WTC11 (cell line): ENCODE data around the gene KRTAP10-10. TPM values are rescaled to one million over a fixed set of nuclear protein-coding genes. Genes with fewer than 3 reads are reported as not detected.
"Not testable (repeated sequence)": the region's sequence is repeated elsewhere in the genome, so short reads cannot be mapped to it uniquely, and the experiment has no call there.

Experiments
- ATAC-seq: fragments of 200-7000 bp; cut with Tn5 transposase; 2 replicates; pipeline ENCODE4 v1.10.0; 2021; ENCODE audit warnings: mild to moderate bottlenecking, moderate library complexity
- CTCF ChIA-PET: fragments of 300-600 bp; sonication (Branson Sonifier 250); formaldehyde crosslinking; loops from one replicate; lab custom pipeline; 2021; ENCODE audit warnings: antibody characterized with exemption; lab: Charles Lee
- POLR2A ChIA-PET: fragments of 350-600 bp; sonication (Branson Sonifier 250); formaldehyde crosslinking; loops from one replicate; lab custom pipeline; 2021; ENCODE audit warnings: antibody characterized with exemption; lab: Charles Lee
- DNase-seq: peaks from one replicate; pipeline ENCODE4 v3.0.0; 2021; ENCODE audit warnings: low spot score
- H3K27ac Mint-ChIP-seq: 2 replicates; pipeline ENCODE4 v1.8.0; 2021; ENCODE audit warnings: mixed read lengths
- H3K27me3 Mint-ChIP-seq: 2 replicates; pipeline ENCODE4 v1.8.0; 2021; ENCODE audit warnings: low read depth, mild to moderate bottlenecking, moderate library complexity, mixed read lengths
- H3K36me3 Mint-ChIP-seq: 2 replicates; pipeline ENCODE4 v1.8.0; 2021; ENCODE audit warnings: mixed read lengths
- H3K4me1 Mint-ChIP-seq: 2 replicates; pipeline ENCODE4 v1.8.0; 2022; ENCODE audit warnings: mixed read lengths
- H3K4me3 Mint-ChIP-seq: 2 replicates; pipeline ENCODE4 v1.8.0; 2021; ENCODE audit warnings: mild to moderate bottlenecking, moderate library complexity, mixed read lengths
- H3K9me3 Mint-ChIP-seq: 2 replicates; pipeline ENCODE4 v1.8.0; 2021; ENCODE audit warnings: mixed read lengths
- ATF1 ChIP-seq: sonication (generic); formaldehyde crosslinking; IDR thresholded peaks from 2 replicates; pipeline ENCODE4 v1.8.1; 2023; ENCODE audit warnings: mild to moderate bottlenecking, moderate library complexity, missing genetic modification reagents
- CBFB ChIP-seq: sonication (generic); formaldehyde crosslinking; IDR thresholded peaks from 2 replicates; pipeline ENCODE4 v1.8.1; 2022; ENCODE audit warnings: mild to moderate bottlenecking, low read depth, missing genetic modification reagents
- CREB1 ChIP-seq: sonication (generic); formaldehyde crosslinking; IDR thresholded peaks from 2 replicates; pipeline ENCODE4 v1.8.0; 2023; ENCODE audit warnings: mild to moderate bottlenecking, missing genetic modification reagents
- EMX1 ChIP-seq: fragments of 250-450 bp; sonication (Bioruptor Pico); IDR thresholded peaks from 2 replicates; pipeline ENCODE4 v1.8.0; 2021; ENCODE audit warnings: mild to moderate bottlenecking
- FOXJ3 ChIP-seq: sonication (generic); formaldehyde crosslinking; IDR thresholded peaks from 2 replicates; pipeline ENCODE4 v1.9.0; 2021; ENCODE audit warnings: missing genetic modification reagents, mild to moderate bottlenecking, borderline replicate concordance
- GTF2I ChIP-seq: fragments of 250-450 bp; sonication (Bioruptor Pico); conservative IDR thresholded peaks from 2 replicates; pipeline ENCODE4 v1.4.0; 2021; ENCODE audit warnings: mild to moderate bottlenecking
- HMGA2 ChIP-seq: fragments of 250-450 bp; sonication (Bioruptor Pico); IDR thresholded peaks from 2 replicates; pipeline ENCODE4 v1.4.0; 2021; ENCODE audit warnings: mild to moderate bottlenecking, moderate library complexity
- SMAD3 ChIP-seq: sonication (generic); formaldehyde crosslinking; IDR thresholded peaks from 2 replicates; pipeline ENCODE4 v1.8.0; 2022; ENCODE audit warnings: missing genetic modification reagents, mild to moderate bottlenecking, borderline replicate concordance
- SMAD4 ChIP-seq: sonication (generic); formaldehyde crosslinking; IDR thresholded peaks from 2 replicates; pipeline ENCODE4 v1.8.0; 2022; ENCODE audit warnings: mild to moderate bottlenecking, missing genetic modification reagents
- TP53 ChIP-seq: sonication (generic); formaldehyde crosslinking; IDR thresholded peaks from 2 replicates; pipeline ENCODE4 v1.8.1; 2023; ENCODE audit warnings: mild to moderate bottlenecking, missing genetic modification reagents
- ZBTB21 ChIP-seq: sonication (generic); formaldehyde crosslinking; IDR thresholded peaks from 2 replicates; pipeline ENCODE4 v1.8.1; 2023; ENCODE audit warnings: mild to moderate bottlenecking, missing genetic modification reagents, borderline replicate concordance
- ZNF121 ChIP-seq: sonication (generic); formaldehyde crosslinking; IDR thresholded peaks from 2 replicates; pipeline ENCODE4 v1.8.0; 2023; ENCODE audit warnings: missing genetic modification reagents
- total RNA-seq: library from RNA; stranded (reverse); gene quantifications from 3 replicates; pipeline ENCODE4 v1.2.3, GENCODE V29; 2021
- TF ChIP-seq, protein P1 (sequence below): sonication (generic); formaldehyde crosslinking; IDR thresholded peaks from 2 replicates; pipeline ENCODE4 v1.8.1; 2022; ENCODE audit warnings: missing genetic modification reagents, borderline replicate concordance
- TF ChIP-seq, protein P2 (sequence below): sonication (generic); formaldehyde crosslinking; IDR thresholded peaks from 2 replicates; pipeline ENCODE4 v1.8.0; 2022; ENCODE audit warnings: mild to moderate bottlenecking, missing genetic modification reagents
- TF ChIP-seq, protein P3 (sequence below): sonication (generic); formaldehyde crosslinking; IDR thresholded peaks from 2 replicates; pipeline ENCODE4 v1.8.0; 2023; ENCODE audit warnings: missing genetic modification reagents, mild to moderate bottlenecking, borderline replicate concordance
- TF ChIP-seq, protein P4 (sequence below): sonication (generic); formaldehyde crosslinking; IDR thresholded peaks from 2 replicates; pipeline ENCODE4 v1.8.1; 2022; ENCODE audit warnings: low read depth, mild to moderate bottlenecking, moderate library complexity, missing genetic modification reagents, borderline replicate concordance
- TF ChIP-seq, protein P5 (sequence below): sonication (generic); formaldehyde crosslinking; IDR thresholded peaks from 2 replicates; pipeline ENCODE4 v1.8.1; 2023; ENCODE audit warnings: mild to moderate bottlenecking, missing genetic modification reagents, moderate library complexity
- TF ChIP-seq, protein P6 (sequence below): fragments of 200-600 bp; IDR thresholded peaks from 2 replicates; pipeline ENCODE4 v1.8.0; 2022; ENCODE audit warnings: antibody characterized with exemption
- TF ChIP-seq, protein P7 (sequence below): sonication (generic); formaldehyde crosslinking; IDR thresholded peaks from 2 replicates; pipeline ENCODE4 v1.8.1; 2023; ENCODE audit warnings: mild to moderate bottlenecking, missing genetic modification reagents
- TF ChIP-seq, protein P8 (sequence below): sonication (generic); formaldehyde crosslinking; conservative IDR thresholded peaks from 2 replicates; pipeline ENCODE4 v1.8.1; 2022; ENCODE audit warnings: mild to moderate bottlenecking, missing genetic modification reagents

The KRTAP10-10 gene
- total RNA-seq, 1 experiment from 2014 or later = not detected

DNA sequence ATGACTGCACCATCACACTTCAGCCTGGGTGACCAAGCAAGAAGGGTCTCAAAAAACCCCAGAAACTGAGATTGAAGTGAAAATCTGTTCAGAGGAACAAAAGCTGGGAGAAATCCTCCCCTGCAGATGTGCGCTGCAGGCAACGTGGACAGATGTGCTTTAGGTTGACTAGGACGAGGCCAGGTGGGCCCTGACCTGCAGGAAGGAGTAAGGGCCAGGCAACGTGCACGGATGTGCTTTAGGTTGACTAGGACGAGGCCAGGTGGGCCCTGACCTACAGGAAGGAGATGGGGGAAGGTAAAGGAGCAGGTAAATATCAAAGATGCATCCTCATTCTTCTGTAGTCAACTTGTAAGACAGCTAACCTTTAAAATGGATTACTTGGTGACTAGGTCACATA is 47.3 kb downstream of the KRTAP10-10 start:
- H3K27me3 Mint-ChIP-seq = peaks cover 6% of the 10 kb centered on the region; the same call in 1 of the 2 replicates
- no peak overlapping the region for H3K27ac Mint-ChIP-seq
- ATAC-seq (no peak), DNase-seq (no peak)
- peaks cover 21% of the 10 kb centered on the region for H3K4me1 Mint-ChIP-seq
- no peak overlapping the region for H3K4me3 Mint-ChIP-seq
- POLR2A ChIA-PET = no interaction called here
- CTCF ChIA-PET = no interaction called here
- no peaks in the 10 kb centered on the region for H3K9me3 Mint-ChIP-seq
- TF ChIP-seq FOXJ3 (CRISPR knock-in tag) = no peak
- TF ChIP-seq, protein P1, sequence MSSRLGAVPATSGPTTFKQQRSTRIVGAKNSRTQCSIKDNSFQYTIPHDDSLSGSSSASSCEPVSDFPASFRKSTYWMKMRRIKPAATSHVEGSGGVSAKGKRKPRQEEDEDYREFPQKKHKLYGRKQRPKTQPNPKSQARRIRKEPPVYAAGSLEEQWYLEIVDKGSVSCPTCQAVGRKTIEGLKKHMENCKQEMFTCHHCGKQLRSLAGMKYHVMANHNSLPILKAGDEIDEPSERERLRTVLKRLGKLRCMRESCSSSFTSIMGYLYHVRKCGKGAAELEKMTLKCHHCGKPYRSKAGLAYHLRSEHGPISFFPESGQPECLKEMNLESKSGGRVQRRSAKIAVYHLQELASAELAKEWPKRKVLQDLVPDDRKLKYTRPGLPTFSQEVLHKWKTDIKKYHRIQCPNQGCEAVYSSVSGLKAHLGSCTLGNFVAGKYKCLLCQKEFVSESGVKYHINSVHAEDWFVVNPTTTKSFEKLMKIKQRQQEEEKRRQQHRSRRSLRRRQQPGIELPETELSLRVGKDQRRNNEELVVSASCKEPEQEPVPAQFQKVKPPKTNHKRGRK (CRISPR knock-in tag) = no peak
- no peak for TF ChIP-seq SMAD3
- TF ChIP-seq SMAD4 = no peak
- TF ChIP-seq, protein P2, sequence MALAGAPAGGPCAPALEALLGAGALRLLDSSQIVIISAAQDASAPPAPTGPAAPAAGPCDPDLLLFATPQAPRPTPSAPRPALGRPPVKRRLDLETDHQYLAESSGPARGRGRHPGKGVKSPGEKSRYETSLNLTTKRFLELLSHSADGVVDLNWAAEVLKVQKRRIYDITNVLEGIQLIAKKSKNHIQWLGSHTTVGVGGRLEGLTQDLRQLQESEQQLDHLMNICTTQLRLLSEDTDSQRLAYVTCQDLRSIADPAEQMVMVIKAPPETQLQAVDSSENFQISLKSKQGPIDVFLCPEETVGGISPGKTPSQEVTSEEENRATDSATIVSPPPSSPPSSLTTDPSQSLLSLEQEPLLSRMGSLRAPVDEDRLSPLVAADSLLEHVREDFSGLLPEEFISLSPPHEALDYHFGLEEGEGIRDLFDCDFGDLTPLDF (CRISPR knock-in tag) = no peak
- no peak for TF ChIP-seq TP53 (CRISPR knock-in tag)
- TF ChIP-seq, protein P3, sequence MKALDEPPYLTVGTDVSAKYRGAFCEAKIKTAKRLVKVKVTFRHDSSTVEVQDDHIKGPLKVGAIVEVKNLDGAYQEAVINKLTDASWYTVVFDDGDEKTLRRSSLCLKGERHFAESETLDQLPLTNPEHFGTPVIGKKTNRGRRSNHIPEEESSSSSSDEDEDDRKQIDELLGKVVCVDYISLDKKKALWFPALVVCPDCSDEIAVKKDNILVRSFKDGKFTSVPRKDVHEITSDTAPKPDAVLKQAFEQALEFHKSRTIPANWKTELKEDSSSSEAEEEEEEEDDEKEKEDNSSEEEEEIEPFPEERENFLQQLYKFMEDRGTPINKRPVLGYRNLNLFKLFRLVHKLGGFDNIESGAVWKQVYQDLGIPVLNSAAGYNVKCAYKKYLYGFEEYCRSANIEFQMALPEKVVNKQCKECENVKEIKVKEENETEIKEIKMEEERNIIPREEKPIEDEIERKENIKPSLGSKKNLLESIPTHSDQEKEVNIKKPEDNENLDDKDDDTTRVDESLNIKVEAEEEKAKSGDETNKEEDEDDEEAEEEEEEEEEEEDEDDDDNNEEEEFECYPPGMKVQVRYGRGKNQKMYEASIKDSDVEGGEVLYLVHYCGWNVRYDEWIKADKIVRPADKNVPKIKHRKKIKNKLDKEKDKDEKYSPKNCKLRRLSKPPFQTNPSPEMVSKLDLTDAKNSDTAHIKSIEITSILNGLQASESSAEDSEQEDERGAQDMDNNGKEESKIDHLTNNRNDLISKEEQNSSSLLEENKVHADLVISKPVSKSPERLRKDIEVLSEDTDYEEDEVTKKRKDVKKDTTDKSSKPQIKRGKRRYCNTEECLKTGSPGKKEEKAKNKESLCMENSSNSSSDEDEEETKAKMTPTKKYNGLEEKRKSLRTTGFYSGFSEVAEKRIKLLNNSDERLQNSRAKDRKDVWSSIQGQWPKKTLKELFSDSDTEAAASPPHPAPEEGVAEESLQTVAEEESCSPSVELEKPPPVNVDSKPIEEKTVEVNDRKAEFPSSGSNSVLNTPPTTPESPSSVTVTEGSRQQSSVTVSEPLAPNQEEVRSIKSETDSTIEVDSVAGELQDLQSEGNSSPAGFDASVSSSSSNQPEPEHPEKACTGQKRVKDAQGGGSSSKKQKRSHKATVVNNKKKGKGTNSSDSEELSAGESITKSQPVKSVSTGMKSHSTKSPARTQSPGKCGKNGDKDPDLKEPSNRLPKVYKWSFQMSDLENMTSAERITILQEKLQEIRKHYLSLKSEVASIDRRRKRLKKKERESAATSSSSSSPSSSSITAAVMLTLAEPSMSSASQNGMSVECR (CRISPR knock-in tag) = no peak
- TF ChIP-seq ZBTB21 = no peak
- TF ChIP-seq EMX1 (CRISPR knock-in tag) = no peak
- TF ChIP-seq ATF1 (CRISPR knock-in tag) = no peak
- TF ChIP-seq, protein P4, sequence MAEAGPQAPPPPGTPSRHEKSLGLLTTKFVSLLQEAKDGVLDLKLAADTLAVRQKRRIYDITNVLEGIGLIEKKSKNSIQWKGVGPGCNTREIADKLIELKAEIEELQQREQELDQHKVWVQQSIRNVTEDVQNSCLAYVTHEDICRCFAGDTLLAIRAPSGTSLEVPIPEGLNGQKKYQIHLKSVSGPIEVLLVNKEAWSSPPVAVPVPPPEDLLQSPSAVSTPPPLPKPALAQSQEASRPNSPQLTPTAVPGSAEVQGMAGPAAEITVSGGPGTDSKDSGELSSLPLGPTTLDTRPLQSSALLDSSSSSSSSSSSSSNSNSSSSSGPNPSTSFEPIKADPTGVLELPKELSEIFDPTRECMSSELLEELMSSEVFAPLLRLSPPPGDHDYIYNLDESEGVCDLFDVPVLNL (CRISPR knock-in tag) = no peak
- TF ChIP-seq, protein P5, sequence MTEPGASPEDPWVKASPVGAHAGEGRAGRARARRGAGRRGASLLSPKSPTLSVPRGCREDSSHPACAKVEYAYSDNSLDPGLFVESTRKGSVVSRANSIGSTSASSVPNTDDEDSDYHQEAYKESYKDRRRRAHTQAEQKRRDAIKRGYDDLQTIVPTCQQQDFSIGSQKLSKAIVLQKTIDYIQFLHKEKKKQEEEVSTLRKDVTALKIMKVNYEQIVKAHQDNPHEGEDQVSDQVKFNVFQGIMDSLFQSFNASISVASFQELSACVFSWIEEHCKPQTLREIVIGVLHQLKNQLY = no peak
- TF ChIP-seq, protein P6, sequence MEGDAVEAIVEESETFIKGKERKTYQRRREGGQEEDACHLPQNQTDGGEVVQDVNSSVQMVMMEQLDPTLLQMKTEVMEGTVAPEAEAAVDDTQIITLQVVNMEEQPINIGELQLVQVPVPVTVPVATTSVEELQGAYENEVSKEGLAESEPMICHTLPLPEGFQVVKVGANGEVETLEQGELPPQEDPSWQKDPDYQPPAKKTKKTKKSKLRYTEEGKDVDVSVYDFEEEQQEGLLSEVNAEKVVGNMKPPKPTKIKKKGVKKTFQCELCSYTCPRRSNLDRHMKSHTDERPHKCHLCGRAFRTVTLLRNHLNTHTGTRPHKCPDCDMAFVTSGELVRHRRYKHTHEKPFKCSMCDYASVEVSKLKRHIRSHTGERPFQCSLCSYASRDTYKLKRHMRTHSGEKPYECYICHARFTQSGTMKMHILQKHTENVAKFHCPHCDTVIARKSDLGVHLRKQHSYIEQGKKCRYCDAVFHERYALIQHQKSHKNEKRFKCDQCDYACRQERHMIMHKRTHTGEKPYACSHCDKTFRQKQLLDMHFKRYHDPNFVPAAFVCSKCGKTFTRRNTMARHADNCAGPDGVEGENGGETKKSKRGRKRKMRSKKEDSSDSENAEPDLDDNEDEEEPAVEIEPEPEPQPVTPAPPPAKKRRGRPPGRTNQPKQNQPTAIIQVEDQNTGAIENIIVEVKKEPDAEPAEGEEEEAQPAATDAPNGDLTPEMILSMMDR = no peak
- no peak for TF ChIP-seq CBFB
- TF ChIP-seq, protein P7, sequence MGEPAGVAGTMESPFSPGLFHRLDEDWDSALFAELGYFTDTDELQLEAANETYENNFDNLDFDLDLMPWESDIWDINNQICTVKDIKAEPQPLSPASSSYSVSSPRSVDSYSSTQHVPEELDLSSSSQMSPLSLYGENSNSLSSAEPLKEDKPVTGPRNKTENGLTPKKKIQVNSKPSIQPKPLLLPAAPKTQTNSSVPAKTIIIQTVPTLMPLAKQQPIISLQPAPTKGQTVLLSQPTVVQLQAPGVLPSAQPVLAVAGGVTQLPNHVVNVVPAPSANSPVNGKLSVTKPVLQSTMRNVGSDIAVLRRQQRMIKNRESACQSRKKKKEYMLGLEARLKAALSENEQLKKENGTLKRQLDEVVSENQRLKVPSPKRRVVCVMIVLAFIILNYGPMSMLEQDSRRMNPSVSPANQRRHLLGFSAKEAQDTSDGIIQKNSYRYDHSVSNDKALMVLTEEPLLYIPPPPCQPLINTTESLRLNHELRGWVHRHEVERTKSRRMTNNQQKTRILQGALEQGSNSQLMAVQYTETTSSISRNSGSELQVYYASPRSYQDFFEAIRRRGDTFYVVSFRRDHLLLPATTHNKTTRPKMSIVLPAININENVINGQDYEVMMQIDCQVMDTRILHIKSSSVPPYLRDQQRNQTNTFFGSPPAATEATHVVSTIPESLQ (CRISPR knock-in tag) = no peak
- TF ChIP-seq CREB1 = no peak
- TF ChIP-seq ZNF121 (CRISPR knock-in tag) = no peak
- TF ChIP-seq, protein P8, sequence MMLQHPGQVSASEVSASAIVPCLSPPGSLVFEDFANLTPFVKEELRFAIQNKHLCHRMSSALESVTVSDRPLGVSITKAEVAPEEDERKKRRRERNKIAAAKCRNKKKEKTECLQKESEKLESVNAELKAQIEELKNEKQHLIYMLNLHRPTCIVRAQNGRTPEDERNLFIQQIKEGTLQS (CRISPR knock-in tag) = no peak
- TF ChIP-seq HMGA2 (CRISPR knock-in tag) = no peak
- TF ChIP-seq GTF2I (CRISPR knock-in tag) = no peak
- no peaks in the 10 kb centered on the region for H3K36me3 Mint-ChIP-seq

DNA sequence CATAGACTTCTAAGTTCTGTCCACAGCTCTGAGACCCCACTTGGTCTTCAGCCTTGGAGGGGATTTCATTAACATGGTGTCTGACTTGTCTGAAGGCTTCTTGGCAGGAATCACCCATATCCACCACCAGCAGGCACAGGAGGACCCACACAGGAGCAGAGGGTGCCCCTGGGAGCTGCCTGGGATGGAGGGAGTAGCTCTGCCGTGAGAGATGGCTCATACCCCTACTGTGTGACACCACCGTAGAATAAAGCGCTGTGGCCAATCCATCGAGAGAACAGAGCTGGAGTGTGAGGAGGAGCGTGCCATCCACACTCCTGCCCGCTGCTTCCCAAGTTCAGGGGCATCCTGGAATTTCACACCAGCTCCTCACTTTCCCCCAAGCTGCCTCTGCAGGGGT is 47.9 kb downstream of the KRTAP10-10 start:
- H3K27ac Mint-ChIP-seq, H3K4me3 Mint-ChIP-seq, H3K27me3 Mint-ChIP-seq, H3K9me3 Mint-ChIP-seq, DNase-seq, H3K36me3 Mint-ChIP-seq, ATAC-seq, POLR2A ChIA-PET: not testable (repeated sequence)
- CTCF ChIA-PET = interaction anchor here (2.5 kb wide), 1 partner anchor 67 kb away, joined by 9 read pairs; no protein-coding TSS in a partner anchor
- peaks cover 21% of the 10 kb centered on the region for H3K4me1 Mint-ChIP-seq
